ENCODE measurements around the gene CD300LD. TPM values are rescaled to one million over a fixed set of nuclear protein-coding genes. Genes with fewer than 3 reads are reported as not detected.

CD300LD gene
- total RNA-seq, 1 experiment from 2014 or later = not detected

- H3K36me3 ChIP-seq (ENCODE audit: low read depth) = no peaks in the 10 kb centered on the region
- H2AFZ ChIP-seq = no peak overlapping the region
- H3F3A ChIP-seq (ENCODE audit: insufficient read depth, low read depth) = no peaks in the 10 kb centered on the region
- H3K4me1 ChIP-seq (replicated peaks; ENCODE audit: insufficient read depth) = no peaks in the 10 kb centered on the region
- H3K9me3 ChIP-seq (ENCODE audit: insufficient read depth, low read depth) = no peaks in the 10 kb centered on the region
- no TSS peak for BruUV-seq (replicated peaks)
- DNase-seq = no peak
- no peaks in the 10 kb centered on the region for H3K79me2 ChIP-seq (ENCODE audit: low read depth)
- no peaks in the 10 kb centered on the region for H3K9me2 ChIP-seq (ENCODE audit: insufficient read depth)
- H3K4me2 ChIP-seq = no peak overlapping the region
- intact Hi-C loops (cut with micrococcal nuclease; ENCODE audit: unreplicated experiment) = no loop called here
- no peaks in the 10 kb centered on the region for H4K20me1 ChIP-seq (ENCODE audit: insufficient read depth)
- H3K27me3 ChIP-seq (ENCODE audit: insufficient read depth, low read depth) = peaks cover 83% of the 10 kb centered on the region
- H3K4me3 ChIP-seq = no peak overlapping the region
- no peak overlapping the region for H3K27ac ChIP-seq
- ChIA-PET POLR2A (ENCODE audit: unreplicated experiment) (no interaction called here), CTCF (no interaction called here)
- no peak for TF ChIP-seq EZH2 (IDR thresholded peaks at IDR 0.05; ENCODE audit: low read depth)
- TF ChIP-seq, protein P1, sequence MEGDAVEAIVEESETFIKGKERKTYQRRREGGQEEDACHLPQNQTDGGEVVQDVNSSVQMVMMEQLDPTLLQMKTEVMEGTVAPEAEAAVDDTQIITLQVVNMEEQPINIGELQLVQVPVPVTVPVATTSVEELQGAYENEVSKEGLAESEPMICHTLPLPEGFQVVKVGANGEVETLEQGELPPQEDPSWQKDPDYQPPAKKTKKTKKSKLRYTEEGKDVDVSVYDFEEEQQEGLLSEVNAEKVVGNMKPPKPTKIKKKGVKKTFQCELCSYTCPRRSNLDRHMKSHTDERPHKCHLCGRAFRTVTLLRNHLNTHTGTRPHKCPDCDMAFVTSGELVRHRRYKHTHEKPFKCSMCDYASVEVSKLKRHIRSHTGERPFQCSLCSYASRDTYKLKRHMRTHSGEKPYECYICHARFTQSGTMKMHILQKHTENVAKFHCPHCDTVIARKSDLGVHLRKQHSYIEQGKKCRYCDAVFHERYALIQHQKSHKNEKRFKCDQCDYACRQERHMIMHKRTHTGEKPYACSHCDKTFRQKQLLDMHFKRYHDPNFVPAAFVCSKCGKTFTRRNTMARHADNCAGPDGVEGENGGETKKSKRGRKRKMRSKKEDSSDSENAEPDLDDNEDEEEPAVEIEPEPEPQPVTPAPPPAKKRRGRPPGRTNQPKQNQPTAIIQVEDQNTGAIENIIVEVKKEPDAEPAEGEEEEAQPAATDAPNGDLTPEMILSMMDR (conservative IDR thresholded peaks at IDR 0.05) = no peak
Observed at GRCh38 chr17:74625661-74626060, 33.6 kb upstream of the CD300LD start.

- intact Hi-C loops (cut with micrococcal nuclease; ENCODE audit: unreplicated experiment) = no loop called here
- H3K9me3 ChIP-seq (ENCODE audit: insufficient read depth, low read depth) = no peaks in the 10 kb centered on the region
- CTCF ChIA-PET = no interaction called here
- no peak overlapping the region for H3K27ac ChIP-seq
- no peak overlapping the region for H3K4me2 ChIP-seq
- no peaks in the 10 kb centered on the region for H3F3A ChIP-seq (ENCODE audit: insufficient read depth, low read depth)
- DNase-seq = no peak
- H3K4me1 ChIP-seq (replicated peaks; ENCODE audit: insufficient read depth) = no peaks in the 10 kb centered on the region
- H3K79me2 ChIP-seq (ENCODE audit: low read depth) = no peaks in the 10 kb centered on the region
- BruUV-seq (replicated peaks) = no TSS peak
- H3K27me3 ChIP-seq (ENCODE audit: insufficient read depth, low read depth) = peaks cover 89% of the 10 kb centered on the region
- H4K20me1 ChIP-seq (ENCODE audit: insufficient read depth) = no peaks in the 10 kb centered on the region
- POLR2A ChIA-PET (ENCODE audit: unreplicated experiment) = no interaction called here
- no peak overlapping the region for H2AFZ ChIP-seq
- no peaks in the 10 kb centered on the region for H3K9me2 ChIP-seq (ENCODE audit: insufficient read depth)
- H3K4me3 ChIP-seq = no peak overlapping the region
- no peak for TF ChIP-seq EZH2 (IDR thresholded peaks at IDR 0.05; ENCODE audit: low read depth)
- TF ChIP-seq, protein P1 (conservative IDR thresholded peaks at IDR 0.05) = no peak
- H3K36me3 ChIP-seq (ENCODE audit: low read depth) = no peaks in the 10 kb centered on the region
Observed at GRCh38 chr17:74624131-74624530, 32.0 kb upstream of the CD300LD start.

- intact Hi-C loops (cut with micrococcal nuclease; ENCODE audit: unreplicated experiment) = no loop called here
- ChIA-PET POLR2A (ENCODE audit: unreplicated experiment) (no interaction called here), CTCF (no interaction called here)
- Histone ChIP-seq H3F3A (ENCODE audit: insufficient read depth, low read depth) (no peaks in the 10 kb centered on the region), H3K4me2 (no peak within 1 kb of the TSS), H3K4me1 (replicated peaks; ENCODE audit: insufficient read depth) (no peaks in the 10 kb centered on the region), H3K27ac (no peak within 1 kb of the TSS), H2AFZ (no peak within 1 kb of the TSS), H3K79me2 (ENCODE audit: low read depth) (no peaks in the 10 kb centered on the region), H4K20me1 (ENCODE audit: insufficient read depth) (no peaks in the 10 kb centered on the region), H3K9me2 (ENCODE audit: insufficient read depth) (no peaks in the 10 kb centered on the region), H3K9me3 (ENCODE audit: insufficient read depth, low read depth) (no peaks in the 10 kb centered on the region), H3K27me3 (ENCODE audit: insufficient read depth, low read depth) (peaks cover 91% of the 10 kb centered on the region), H3K36me3 (ENCODE audit: low read depth) (no peaks in the 10 kb centered on the region), H3K4me3 (no peak within 1 kb of the TSS)
- DNase-seq = no peak
- BruUV-seq (replicated peaks) = no TSS peak
- TF ChIP-seq, protein P1 (conservative IDR thresholded peaks at IDR 0.05) = no peak
- TF ChIP-seq EZH2 (IDR thresholded peaks at IDR 0.05; ENCODE audit: low read depth) = no peak
Observed at GRCh38 chr17:74623693-74624093, 31.6 kb upstream of the CD300LD start, which contains the start of gene CD300E. Gene CD300E, minus strand, starts transcription at chr17:74623738. Its CDS starts 117 bp downstream, at chr17:74623621.
